NB4 (cell line): Measurements from ENCODE around the gene RBKS.

Experiments used
- DNase-seq: peaks from one replicate; pipeline ENCODE4 v3.0.0; 2010; ENCODE audit warnings: low read depth
- H3K4me3 ChIP-seq: one replicate; pipeline ENCODE4 v1.5.1; 2011; ENCODE audit warnings: mild to moderate bottlenecking, low read depth, low read length, moderate library complexity
- MYC ChIP-seq: IDR thresholded peaks from 2 replicates; pipeline ENCODE4 v1.6.1; 2011; ENCODE audit warnings: low read depth, low read length
- POLR2A ChIP-seq: IDR thresholded peaks from 2 replicates; pipeline ENCODE4 v1.6.1; 2011; ENCODE audit warnings: mild to moderate bottlenecking; ENCODE audit not compliant: insufficient read length; ENCODE audit errors: extremely low read depth
- TF ChIP-seq, protein P1 (sequence below): IDR thresholded peaks from one replicate; pipeline ENCODE4 v1.5.1; 2012; ENCODE audit warnings: low read depth, low read length
- TF ChIP-seq, protein P2 (sequence below): IDR thresholded peaks from 2 replicates; pipeline ENCODE4 v1.6.1; 2011; ENCODE audit warnings: low read depth, low read length

RBKS gene

DNA sequence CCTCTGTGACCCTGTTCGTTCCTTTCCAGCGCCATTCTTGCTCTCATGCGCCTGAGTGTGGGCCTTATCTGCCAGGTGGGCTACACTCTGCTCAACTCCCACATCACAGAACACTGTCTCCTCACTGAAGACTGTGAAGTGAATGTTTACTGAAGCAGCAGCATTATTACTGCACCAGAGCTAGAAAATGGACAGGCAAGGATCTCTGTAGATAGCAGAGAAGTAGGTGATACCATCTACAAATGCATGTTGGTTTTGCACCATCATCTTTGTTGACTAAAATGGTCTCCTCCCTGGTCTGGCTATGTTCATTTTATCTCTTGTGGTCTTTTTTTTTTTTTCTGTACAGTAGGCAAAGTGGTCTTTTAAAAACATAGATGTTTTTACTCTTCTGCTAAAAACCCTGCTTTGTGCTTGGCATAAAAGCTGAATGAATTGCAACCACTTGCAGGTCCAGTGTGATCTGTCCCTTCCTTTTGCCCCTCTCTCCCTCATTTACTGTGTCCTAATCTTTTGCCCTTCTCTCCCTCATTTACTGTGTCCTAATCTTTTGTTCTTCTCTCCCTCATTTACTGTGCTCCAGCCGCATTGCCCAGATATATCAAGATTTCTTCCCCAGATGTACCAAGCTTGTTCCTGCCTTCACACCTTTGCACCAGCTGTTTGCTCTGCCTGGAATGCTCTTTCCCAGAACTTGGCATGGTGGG is 35.7 kb upstream of the RBKS start:
- no peak for DNase-seq
- H3K4me3 ChIP-seq, result no peak overlapping the region
- TF ChIP-seq MYC, result no peak
- TF ChIP-seq POLR2A, result no peak
- TF ChIP-seq, protein P1, sequence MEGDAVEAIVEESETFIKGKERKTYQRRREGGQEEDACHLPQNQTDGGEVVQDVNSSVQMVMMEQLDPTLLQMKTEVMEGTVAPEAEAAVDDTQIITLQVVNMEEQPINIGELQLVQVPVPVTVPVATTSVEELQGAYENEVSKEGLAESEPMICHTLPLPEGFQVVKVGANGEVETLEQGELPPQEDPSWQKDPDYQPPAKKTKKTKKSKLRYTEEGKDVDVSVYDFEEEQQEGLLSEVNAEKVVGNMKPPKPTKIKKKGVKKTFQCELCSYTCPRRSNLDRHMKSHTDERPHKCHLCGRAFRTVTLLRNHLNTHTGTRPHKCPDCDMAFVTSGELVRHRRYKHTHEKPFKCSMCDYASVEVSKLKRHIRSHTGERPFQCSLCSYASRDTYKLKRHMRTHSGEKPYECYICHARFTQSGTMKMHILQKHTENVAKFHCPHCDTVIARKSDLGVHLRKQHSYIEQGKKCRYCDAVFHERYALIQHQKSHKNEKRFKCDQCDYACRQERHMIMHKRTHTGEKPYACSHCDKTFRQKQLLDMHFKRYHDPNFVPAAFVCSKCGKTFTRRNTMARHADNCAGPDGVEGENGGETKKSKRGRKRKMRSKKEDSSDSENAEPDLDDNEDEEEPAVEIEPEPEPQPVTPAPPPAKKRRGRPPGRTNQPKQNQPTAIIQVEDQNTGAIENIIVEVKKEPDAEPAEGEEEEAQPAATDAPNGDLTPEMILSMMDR, result no peak
- TF ChIP-seq, protein P2, sequence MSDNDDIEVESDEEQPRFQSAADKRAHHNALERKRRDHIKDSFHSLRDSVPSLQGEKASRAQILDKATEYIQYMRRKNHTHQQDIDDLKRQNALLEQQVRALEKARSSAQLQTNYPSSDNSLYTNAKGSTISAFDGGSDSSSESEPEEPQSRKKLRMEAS, result no peak

DNA sequence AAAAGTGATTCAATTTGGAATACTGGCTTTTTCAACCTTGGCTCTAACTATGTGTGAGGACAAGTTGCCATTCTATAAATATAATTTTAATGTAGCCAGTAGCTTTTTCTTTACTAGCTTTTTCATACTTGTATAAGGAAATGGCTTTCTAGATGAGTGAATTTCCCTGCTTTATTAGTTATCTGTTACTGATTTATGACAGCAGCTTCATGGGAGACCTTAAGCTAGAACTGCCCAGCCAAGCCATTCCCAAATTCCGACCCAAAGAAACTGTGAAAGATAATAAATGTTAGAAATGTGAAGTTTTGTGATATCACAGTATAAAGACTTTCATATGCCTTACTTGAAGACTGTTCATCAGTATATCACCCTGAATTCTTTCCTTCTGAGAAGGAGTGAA is 32.7 kb upstream of the RBKS start:
- TF ChIP-seq POLR2A, result no peak
- TF ChIP-seq, protein P1, result no peak
- TF ChIP-seq, protein P2, result no peak
- H3K4me3 ChIP-seq, result no peak overlapping the region
- DNase-seq, result no peak

DNA sequence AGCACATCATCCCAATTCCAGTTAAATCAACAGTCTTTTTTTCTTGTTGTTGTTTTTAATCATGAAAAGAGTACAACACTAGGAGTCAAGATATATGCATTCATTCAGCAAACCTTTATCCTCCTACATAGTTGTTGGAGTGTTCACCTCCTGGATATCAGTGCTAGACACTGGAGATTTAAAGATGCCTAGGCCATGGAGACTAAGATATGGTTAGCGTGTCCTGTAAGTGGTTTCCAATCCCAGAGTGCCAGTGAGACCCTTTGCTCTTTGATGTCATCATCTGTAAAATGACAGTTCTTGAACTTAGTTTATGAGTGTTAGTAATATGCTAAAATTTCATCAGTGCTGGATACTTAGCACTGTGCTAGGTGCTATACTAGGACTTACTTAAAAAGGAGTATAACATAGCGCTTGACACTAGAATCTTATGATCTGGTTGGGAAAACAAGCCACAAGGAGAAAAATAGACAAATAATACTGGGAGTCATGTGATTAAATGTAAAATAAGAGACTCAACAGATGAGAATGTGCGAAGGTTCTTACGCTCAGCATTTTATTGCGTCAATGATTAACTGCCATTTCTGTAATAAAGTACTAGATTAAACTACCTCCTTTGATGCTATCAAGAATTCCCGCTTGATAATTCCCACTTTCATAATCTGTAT is 31.8 kb upstream of the RBKS start:
- H3K4me3 ChIP-seq, result no peak overlapping the region
- DNase-seq, result no peak
- TF ChIP-seq MYC (no peak), POLR2A (no peak)
- TF ChIP-seq, protein P1, result no peak
- TF ChIP-seq, protein P2, result no peak

DNA sequence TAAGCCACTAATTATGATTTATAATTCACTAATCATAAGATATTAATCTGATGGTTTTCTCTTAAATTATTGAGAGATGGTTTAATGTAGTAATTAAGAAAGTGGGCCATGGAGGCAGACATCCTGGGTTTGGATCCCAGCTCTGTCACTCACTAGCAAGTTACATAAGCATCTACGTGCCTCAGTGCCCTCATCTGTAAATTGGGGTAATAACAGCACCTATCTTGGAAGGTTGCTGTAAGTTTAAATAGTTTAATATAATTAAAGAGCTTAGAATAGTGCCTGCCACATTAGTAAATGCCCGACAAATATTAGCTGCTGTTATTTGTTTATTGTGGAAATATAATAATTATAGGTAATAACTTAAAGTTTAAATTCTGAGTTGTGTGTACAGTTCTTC is 31.2 kb upstream of the RBKS start:
- H3K4me3 ChIP-seq, result no peak overlapping the region
- TF ChIP-seq, protein P2, result no peak
- TF ChIP-seq POLR2A (no peak), MYC (no peak)
- TF ChIP-seq, protein P1, result no peak
- DNase-seq, result no peak

DNA sequence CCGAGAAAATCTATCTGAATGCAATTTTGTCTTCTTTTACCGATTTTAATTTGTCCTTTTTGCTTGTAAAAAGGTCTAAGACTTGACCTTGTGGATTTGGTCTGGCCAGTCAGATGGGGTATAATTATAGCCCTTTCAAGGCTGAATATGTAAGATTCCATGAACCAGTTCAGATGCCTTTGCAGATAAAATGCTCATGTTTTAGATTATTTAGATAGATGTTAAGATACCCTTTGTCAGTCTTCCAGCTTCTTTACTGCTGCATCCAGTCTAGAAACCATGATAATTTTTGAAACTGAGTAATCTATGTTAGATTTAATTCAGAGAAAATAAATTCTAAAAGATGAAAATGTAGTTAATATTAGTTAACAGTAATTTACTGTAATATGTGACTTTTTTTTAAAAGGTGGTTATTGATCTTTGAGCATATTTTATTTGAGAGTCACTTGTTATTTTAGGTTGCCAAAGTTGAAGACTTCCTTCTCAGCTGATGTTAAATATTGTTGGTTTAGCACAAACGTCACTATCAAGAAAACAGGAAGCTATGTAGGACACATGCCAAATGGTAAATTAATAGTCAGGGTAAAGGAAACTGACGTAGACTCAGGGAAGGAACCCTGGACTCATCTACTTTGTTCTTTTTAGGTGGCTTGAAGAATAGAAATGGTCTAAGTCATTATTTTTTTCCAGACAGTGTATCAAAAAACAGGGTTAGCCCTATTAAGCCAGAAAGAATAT is 30.1 kb upstream of the RBKS start:
- DNase-seq, result peak; percentile 72
- TF ChIP-seq, protein P1, result no peak
- TF ChIP-seq POLR2A, result no peak
- TF ChIP-seq, protein P2, result no peak
- TF ChIP-seq MYC, result no peak
- H3K4me3 ChIP-seq, result no peak overlapping the region
